HS-27A (cell line): Measurements from ENCODE around the gene SLC19A3.
A peak's percentile ranks its signal among the peaks of the same experiment; 100 is the strongest.
"Not testable (repeated sequence)": the region's sequence is repeated elsewhere in the genome, so short reads cannot be mapped to it uniquely, and the experiment has no call there.

Experiments used
- DNase-seq: peaks from one replicate; pipeline ENCODE4 v3.0.0-alpha.2; 2012; ENCODE audit warnings: low read depth, missing footprints

The SLC19A3 gene

DNA sequence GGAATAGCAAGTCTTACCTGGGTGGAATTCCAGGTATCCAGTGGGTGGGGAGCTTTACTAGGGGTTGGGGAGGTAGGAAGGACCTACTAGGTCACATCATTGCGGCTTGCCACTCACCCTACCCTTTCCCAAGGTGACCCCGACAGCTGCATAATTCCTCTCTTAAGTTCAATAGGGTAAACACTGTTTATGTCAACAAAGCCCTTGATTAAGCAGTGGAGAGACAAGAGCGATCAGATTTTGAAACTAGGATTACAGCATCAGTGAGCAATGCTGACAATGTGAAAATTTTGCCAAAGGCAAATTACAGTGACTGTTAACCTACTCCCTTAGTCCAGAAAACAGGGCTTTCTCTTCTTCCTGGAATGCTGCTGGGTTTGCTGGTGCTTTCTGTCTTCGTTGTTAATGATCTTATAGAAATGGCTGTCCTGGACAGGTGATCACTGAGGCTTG, 14.5 kb downstream of the SLC19A3 start:
- DNase-seq: no peak

DNA sequence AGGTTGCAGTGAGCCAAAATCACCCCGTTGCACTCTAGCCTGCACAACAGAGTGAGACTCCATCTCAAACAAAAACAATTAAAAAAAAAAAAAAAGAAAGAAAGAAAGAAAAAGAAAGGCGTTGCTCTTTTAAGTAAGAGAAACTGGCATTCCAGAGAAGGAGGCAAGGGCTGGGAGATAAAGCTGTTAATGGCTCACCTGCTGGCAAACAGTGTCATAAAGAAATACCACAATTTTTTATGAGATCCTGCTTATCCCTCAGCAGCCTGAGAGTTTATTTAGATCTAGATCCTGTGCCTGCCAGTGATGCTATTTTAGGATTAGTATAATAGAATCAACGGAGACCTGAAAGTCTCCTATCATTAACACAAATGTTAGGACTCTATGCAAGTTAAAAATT, 16.3 kb downstream of the SLC19A3 start:
- DNase-seq: no peak

- DNase-seq: no peak
Observed at GRCh38 chr2:227696990-227697679, 20.7 kb downstream of the SLC19A3 start.

DNA sequence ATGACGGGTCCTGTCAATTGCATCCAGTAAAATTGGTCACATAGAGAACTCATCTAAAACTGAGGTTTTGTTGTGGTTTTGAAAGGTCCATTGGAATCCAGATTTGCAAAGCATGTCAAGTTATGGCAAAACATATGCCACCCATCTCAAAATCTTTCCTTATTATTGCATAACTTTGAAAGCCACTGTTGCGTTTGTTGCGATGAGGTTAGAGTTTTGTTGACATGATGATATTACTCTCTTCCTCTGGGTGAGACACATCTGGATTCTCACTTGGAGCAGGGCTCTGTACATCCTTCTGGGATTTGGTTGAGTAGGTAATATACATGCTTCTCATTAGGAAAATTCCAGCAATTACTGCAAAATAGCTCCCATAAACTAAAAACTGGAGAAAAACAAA, 30.6 kb downstream of the SLC19A3 start:
- DNase-seq: no peak

DNA sequence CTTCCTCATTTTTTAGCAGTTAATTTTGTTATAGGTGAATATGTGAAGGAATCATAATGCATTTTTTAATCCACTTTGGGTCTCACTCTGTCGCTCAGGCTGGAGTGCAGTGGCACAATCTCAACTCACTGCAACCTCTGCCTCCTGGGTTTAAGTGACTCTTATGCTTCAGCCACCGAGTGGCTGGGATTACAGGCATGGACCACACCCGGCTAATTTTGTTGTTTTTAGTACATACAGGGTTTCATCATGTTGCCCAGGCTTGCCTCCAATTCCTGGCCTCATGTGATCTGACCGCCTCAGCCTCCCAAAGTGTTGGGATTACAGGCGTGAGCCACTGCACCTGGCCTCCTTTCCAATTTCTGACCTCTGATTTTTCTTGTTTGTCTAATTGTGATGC, 33.6 kb downstream of the SLC19A3 start:
- no peak for DNase-seq

DNA sequence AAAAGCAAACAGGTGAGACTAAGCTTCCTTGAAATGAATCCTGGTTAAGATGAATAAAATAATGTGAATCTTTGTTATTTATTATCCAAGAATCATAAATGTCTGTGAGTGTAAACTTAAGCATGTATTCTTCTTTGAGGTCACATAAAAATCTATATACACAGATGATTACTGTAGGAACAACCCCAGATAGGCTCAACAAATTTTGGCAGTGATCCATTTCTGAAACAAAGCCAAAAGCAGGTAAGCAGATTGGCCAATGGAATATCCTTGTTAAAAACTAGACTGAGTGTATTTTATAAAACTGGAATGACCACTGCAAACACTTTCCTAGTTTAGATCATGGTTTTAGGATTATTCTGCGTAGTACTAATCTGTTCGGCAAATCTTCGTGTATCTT, 39.9 kb downstream of the SLC19A3 start:
- DNase-seq: no peak

DNA sequence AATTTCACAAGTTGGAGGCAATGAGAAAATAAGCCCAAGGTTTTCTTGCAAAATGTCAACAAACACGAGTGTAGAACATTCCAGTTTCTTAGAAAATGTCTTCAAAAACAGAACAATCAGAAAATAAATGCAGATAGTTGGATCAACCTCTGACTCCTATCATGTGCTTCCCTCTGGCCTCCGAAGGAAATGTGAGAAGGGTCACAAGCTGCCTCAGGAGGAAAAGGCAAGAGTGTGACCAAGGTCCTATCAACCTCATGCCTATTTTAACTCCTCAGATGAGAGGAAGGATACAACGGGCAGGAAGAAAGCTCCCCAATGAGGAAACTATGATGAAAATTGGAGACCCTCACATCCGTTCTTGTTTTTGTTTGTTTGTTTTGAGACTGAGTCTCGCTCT, 43.3 kb downstream of the SLC19A3 start:
- DNase-seq: no peak

DNA sequence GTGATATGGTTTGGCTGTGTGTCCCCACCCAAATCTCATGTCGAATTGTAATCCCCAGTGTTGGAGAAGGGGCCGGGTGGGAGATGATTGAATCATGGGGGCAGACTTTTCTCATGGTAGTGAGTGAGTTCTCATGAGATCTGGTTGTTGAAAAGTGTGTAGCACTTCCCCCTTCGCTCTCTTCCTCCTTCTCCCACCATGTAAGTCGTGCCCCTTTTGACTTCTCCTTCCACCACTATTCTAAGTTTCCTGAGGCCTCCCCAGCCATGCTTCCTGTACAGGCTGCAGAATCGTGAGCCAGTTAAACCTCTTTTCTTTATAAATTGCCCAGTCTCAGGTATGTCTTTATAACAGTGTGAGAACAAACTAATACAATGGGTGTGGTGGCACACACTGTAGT, 44.2 kb downstream of the SLC19A3 start:
- DNase-seq: not testable (repeated sequence)

- no peak for DNase-seq
Observed at GRCh38 chr2:227671170-227671905, 46.5 kb downstream of the SLC19A3 start.

DNA sequence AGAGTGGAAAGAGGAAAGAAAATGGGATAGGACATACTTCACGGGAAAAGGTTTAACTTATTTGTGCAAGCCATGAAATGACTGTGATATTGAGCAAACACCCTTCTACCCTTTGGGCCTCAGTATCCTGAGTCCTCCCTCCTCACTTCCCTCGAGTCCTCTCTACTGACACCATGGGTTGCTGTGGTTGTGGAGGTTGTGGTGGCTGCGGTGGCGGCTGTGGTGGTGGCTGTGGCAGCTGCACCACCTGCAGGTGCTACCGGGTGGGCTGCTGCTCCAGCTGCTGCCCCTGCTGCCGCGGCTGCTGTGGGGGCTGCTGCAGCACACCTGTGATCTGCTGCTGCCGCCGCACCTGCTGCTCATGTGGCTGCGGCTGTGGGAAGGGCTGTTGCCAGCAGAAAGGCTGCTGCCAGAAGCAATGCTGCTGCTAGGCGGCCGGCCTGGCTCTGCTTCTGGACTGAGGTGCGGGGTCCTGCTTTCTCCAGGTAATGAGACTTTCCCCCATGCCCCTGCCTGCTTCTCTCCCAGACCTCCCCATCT, 51.1 kb downstream of the SLC19A3 start, which contains the start of gene SCYGR5:
SCYGR5 (plus strand) TSS at position 174 of the 540 bp plus-strand sequence; CDS start at position 174, 0 bp downstream.
- not testable (repeated sequence) for DNase-seq

- DNase-seq: no peak
Observed at GRCh38 chr2:227665189-227665940, 52.5 kb downstream of the SLC19A3 start.

DNA sequence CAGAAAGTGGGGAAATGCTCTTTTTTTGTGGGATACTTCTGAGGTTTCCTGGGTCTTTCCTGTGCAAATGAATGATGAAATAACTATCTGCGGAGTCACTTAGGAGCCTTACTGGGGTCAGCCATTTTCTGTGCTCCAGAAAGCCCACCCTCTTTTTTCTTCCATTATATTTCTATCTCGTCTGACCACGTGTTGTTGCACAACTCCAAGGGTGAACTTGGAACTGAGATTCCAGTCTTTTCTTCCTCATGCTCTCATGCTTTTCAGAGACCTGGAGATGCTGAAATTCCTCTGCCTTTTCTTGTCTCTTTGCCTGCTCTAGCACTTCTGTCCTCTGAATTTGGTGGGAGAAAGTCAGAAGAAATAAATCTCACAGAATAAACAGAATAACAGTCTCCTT, 56.0 kb downstream of the SLC19A3 start:
- no peak for DNase-seq

GRCh38 chr2:227661025-227661649, 56.7 kb downstream of the SLC19A3 start:
- DNase-seq: no peak

DNA sequence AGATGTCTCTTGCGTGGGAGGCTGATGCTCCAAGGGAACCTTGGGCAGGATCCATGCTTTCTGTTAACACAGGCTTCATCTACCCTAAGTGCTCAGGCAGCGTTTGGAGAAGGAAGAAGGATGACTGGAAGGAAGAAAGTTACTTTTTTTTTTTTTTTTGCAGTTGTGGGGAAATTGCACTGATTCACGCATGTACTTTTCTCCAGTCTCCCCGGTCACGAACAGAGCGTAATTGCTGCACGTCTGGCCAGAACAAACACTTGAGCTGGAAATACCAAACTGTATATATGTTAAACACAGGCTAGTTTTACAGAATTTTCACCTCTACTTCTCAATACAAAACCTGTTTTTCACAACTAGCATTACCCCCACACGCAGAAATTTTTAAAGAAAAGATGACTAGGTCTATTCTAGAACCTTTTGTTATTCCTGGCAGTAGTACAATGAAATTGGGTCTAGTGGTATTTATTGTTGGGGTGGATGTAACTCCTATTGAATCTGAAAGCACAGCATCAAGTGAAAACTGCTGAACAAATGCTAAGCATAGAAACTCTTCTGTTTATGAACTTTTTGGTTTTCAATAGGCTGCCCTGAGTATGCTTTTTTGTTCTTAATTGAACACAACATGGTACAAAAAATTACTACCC, 60.5 kb downstream of the SLC19A3 start:
- DNase-seq: no peak

DNA sequence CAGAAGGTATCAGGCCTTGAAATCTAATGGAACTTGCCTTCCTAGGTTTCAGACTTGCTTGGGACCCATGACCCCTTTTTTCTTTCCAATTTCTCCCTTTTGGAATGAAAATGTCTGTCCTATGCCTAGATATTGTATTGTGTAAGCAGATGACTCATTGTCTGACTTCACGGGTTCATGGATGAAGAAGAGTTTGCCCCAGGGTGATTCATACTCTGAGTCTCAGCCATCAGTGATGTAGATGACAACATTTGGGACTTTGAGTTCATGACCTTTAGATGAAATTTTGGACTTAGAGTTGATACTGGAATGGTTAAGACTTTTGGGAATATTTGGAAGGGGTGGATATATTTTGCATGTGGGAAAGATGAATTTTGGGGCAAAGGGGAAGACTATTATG, 62.4 kb downstream of the SLC19A3 start:
- DNase-seq: peak; percentile 48

DNA sequence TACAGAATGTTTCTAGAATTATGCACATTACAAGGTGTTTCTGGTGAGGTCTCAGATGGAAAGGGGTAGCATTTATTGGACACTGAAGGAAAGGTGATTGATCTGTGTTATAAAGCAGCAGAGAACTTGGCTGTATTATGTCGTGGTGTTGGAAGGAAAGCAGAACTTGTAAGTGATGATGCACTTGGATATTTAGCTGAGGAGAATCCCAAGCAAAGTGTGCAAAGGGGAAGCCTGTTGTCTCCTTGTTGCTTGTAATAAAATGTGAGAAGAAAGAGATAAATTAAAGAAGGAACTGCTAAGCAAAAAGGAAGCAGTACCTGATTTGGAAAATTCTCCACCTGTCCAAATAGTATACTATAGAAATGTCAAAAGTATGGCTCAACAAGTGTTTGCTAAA, 63.4 kb downstream of the SLC19A3 start:
- DNase-seq: no peak

- no peak for DNase-seq
Observed at GRCh38 chr2:227653419-227653818, 64.4 kb downstream of the SLC19A3 start.

DNA sequence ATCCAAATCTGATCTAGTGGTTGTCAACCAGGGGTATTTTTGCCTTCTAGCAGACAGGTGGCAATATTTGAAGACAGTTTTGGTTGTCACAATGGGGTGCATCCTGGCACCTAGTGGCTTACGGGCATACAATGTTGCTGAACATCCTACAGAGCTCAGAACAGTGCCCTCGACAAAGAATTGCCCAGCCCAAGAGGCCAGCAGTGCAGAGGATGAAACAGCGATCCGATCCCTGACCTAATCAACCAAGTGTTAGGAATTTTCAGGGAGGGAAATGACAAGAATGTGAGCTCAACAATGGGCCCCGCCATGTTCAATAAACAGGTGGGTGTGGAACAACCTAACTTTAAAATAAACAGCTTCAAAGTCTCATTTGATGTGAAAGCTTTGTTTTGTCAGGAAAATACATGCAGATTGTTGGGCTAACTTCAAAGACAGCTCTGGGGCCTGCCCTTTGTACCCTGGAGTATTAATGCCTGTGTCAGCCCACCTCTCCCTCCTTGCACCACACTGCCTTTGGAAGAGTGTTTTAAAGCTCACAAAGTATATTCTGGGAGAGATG, 73.8 kb downstream of the SLC19A3 start:
- no peak for DNase-seq

DNA sequence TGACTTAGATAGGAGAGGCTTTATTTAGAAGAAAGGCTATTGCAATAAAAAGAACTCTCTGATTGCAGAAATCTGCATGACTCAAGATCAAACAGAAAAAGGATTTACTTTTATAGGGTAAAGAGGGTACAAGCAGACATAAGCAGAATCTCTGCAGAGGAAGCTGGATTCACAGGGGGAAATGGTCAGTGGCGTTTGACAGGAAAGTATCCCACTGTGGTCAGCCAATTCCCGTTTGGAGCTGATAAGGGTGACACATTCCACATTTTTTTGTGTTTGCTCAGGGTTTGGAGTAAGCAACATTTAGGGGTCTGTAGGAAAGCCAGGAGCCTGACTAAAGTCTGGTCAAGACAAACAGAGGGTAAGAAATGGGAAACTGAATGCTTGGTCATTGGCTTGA, 75.2 kb downstream of the SLC19A3 start:
- DNase-seq: no peak

- no peak for DNase-seq
Observed at GRCh38 chr2:227634201-227634600, 83.6 kb downstream of the SLC19A3 start.
